ENCODE results near the gene ARPC5L.

ARPC5L gene

DNA sequence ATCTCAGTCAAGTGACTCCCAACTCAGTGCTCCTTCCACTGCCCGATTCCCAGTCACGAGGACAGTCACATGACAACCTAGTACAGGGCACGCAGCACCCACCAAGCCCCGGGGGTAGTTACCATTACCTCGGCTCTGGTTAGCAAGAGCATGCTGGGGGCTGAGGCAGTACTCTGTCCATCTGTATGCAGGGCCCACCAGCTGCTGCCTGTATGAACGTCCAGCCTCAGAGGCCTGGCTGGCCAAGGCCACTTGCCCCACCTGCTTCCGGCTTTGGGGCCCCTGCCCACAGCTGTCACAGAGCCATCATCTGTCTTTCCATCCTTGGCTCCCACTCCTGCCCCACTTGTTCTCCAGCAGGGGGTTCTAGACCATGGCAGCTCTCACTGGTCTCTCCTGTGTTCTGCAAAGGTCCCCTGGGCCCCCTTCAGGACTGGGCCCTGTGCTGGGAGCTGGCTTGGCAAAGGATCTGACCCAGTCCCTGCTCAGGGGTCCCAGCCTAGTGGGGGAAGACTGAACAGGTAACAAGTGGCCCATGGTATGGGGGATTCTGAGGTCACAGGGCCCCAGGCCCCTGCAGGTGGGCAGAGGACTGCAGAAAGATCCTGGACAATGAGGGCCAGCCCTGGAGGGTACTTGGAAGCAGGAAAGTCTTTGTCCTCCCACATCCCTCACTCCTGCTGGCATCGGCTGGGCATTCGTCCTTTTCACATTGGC is 3.4 kb upstream of the ARPC5L start:
- DNase-seq (ENCODE audit: low read depth): no peak
- H3K4me3 ChIP-seq (ENCODE audit: low read depth, low read length): no peak overlapping the region
- TF ChIP-seq, protein P1, sequence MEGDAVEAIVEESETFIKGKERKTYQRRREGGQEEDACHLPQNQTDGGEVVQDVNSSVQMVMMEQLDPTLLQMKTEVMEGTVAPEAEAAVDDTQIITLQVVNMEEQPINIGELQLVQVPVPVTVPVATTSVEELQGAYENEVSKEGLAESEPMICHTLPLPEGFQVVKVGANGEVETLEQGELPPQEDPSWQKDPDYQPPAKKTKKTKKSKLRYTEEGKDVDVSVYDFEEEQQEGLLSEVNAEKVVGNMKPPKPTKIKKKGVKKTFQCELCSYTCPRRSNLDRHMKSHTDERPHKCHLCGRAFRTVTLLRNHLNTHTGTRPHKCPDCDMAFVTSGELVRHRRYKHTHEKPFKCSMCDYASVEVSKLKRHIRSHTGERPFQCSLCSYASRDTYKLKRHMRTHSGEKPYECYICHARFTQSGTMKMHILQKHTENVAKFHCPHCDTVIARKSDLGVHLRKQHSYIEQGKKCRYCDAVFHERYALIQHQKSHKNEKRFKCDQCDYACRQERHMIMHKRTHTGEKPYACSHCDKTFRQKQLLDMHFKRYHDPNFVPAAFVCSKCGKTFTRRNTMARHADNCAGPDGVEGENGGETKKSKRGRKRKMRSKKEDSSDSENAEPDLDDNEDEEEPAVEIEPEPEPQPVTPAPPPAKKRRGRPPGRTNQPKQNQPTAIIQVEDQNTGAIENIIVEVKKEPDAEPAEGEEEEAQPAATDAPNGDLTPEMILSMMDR (conservative IDR thresholded peaks at IDR 0.05; ENCODE audit: low read depth, low read length): peak; percentile 26

DNA sequence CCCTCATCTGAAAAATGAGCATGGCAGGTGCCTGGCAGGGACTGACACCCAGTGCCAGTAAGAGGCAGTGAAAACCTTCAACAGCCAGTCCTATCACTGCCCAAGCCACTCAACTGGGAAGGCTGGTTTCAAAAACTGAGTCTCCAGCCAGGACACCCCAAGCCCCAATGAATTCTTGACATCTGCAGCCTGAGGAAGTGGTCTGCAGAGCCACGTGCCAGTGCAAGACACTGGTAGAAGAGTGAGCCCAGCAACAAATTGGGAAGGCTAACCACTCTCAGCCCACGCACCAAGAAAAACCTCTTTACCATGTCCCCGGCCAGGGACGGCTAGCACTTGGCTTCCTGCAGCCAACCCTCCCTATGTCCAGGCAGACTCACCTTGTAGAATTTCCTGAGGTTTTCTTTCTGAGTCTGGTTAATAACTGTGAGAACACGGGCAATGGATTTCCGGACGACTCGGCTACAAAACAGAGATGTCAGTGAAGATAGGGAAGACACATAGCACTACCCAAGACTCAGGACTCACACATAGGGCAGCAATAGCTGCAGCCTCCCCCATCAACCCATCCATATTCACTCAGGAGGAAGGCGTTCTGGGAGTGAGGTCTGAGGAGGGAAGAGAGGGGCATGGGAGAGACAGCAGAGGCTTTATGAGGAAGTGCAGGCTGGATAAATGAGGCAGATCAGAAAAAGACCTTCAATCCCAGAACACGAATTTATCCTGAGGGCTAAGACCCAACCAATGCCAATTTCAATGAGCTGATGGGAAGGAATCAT is 1.9 kb upstream of the ARPC5L start:
- peak overlapping the region; percentile 88 for H3K4me3 ChIP-seq (ENCODE audit: low read depth, low read length)
- no peak for DNase-seq (ENCODE audit: low read depth)

DNA sequence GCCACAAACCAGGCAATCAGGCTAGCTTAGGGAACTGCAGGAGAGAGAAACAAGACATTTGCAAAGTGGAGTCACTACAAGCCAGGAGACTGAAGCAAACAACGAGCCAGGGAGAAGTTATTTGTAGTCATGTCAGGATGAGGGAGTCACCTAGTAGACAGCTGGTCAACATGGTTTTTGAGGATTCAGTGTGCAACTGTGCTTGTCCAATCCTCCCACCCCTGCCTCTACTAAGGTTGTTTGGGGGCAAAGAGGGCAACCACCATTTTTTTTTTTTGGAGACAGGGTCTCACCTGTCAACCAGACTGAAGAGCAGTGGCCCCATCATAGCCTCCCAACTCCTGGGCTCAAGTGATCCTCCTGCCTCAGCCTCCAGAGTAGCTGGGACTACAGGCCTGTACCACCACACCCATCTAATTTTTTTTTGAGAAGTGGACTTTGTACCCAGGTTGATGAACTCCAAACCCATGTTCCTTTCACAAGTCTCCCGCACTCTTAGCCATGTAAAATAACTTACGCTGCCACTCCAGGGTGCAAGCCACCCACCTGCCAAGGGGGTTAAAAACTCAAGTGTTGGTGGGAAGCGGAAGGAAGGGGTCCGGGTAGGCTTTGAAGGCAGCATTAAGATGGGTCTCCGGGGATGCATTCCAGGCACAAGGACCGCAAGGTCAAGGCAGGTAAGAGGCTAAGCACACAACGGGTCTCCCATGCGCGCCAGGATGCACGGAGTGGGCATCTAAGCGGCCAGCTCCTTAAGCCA is 1.2 kb upstream of the ARPC5L start:
- H3K4me3 ChIP-seq (ENCODE audit: low read depth, low read length): peak overlapping the region; percentile 88
- DNase-seq (ENCODE audit: low read depth): no peak
- TF ChIP-seq, protein P1 (conservative IDR thresholded peaks at IDR 0.05; ENCODE audit: low read depth, low read length): no peak

More for the DNA sequence above, 1.9 kb upstream of the ARPC5L start:
- TF ChIP-seq, protein P1 (conservative IDR thresholded peaks at IDR 0.05; ENCODE audit: low read depth, low read length): no peak

DNA sequence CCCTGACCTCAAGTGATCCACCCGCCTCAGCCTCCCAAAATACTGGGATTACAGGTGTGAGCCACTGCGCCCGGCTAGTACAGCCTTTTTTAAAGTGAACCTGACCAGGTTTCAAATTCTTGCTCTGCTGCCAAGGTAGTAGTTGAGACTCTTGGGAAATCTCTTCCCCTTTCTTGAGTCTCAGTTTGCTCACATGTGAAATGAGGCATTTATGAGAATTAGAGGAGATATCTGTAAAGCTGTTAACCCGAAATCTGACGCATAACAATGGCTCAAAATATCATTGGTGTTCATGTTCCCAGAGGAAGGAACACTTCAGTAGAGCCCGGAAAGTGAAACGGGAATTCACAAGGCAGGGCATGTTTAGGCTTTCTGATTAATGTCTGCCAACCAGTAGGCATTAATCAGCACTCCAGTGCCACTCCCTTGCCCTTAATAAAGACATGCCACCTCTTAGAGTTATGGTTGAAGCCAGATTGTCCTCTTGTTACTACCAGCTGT is 1.5 kb downstream of the ARPC5L start:
- no peak overlapping the region for H3K4me3 ChIP-seq (ENCODE audit: low read depth, low read length)
- TF ChIP-seq, protein P1 (conservative IDR thresholded peaks at IDR 0.05; ENCODE audit: low read depth, low read length): no peak

DNA sequence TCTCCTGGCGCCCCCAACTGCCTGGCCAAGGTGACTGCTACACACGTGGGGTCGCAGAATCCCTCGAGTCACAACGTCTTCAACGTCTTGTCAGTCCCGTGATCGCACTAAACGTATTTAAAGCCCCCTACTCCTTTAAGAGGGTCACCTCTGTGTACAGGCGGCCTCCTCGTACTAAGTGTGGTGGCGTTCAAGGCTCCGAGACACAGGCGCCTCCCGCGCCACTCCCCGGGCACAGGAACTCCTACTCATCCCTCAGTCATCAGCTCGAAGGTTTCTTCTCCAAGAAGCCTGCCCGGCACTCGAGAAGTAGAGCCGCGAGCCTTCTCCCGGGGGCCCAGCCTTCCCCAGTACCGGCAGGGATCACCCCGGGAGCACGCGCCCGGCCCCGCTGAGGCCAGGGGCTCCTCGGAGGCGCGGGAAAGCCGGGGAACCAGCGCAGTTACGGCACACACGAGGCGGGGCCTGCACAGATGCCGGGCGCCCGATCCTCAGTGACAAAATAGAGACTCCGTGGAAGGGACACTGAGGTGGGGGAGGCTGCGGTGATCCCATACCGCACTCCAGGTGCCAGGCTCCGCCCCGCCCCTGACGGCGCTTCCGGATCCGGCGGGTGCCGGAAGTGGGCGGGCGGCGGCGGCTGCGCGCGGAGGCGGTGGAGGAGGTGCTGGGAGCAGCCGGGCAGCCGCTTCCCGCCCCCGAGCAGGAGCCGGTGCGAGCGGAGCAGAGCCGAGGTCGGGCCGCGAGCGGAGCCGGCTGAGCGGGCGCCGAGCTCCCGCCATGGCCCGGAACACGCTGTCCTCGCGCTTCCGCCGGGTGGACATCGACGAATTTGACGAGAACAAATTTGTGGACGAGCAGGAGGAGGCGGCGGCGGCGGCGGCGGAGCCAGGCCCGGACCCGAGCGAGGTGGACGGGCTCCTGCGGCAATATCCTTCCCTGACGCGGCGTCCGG is 6.9 kb downstream of the ARPC5L start:
- TF ChIP-seq, protein P1 (conservative IDR thresholded peaks at IDR 0.05; ENCODE audit: low read depth, low read length): peak; percentile 36

More for the DNA sequence above, 1.5 kb downstream of the ARPC5L start:
- DNase-seq (ENCODE audit: low read depth): no peak

DNA sequence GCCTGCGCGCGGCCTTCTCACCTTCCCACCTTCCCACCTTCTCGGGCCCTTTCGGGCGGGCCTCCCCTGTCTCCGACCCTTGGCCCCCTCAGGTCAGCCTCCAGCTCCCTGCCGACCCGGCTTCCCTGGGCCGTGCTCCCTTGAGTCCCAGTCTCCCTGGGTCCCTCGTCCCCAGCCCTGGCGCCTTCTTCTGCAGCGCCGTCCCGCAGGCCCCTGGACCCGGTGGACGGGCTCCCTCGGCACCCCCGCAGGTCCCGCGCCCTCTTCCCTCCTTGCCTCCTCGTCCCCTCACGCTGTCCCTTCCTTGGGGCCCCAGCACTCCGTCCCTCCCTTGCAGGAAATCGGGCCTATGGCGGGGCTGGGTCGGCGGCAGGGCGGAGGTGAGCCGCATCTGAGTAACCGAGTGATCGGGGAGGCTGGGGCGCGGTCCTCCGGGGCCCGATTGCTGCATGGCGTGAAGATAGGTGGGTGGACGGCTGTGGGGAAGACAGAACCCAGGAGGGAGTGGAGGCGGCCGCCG is 7.6 kb downstream of the ARPC5L start:
- TF ChIP-seq, protein P1 (conservative IDR thresholded peaks at IDR 0.05; ENCODE audit: low read depth, low read length): no peak
- no peak for DNase-seq (ENCODE audit: low read depth)
- H3K4me3 ChIP-seq (ENCODE audit: low read depth, low read length): peak overlapping the region; percentile 96

More for the DNA sequence above, 6.9 kb downstream of the ARPC5L start:
- H3K4me3 ChIP-seq (ENCODE audit: low read depth, low read length): peak overlapping the region; percentile 96
- peak; percentile 77 for DNase-seq (ENCODE audit: low read depth)

Data from choroid plexus epithelial cell (primary cell).